ENCODE measurements around the gene KSR1. TPM values are rescaled to one million over a fixed set of nuclear protein-coding genes. Genes with fewer than 3 reads are reported as not detected.

The KSR1 gene
- total and polyA plus RNA-seq, 2 donors (not counting 1 experiment from before 2014, with no cell fraction given) = 5.3 to 10.1 TPM

GRCh38 chr17:27414694-27415093 is 41.6 kb upstream of the KSR1 start:
- no peak for DNase-seq (ENCODE audit: low read depth in 2 of 2)
- Histone ChIP-seq H3K4me3 (replicated peaks in 1 of 4; ENCODE audit: control extremely low read depth in 1 of 4, insufficient read depth in 1 of 4, low read depth in 3 of 4, low read length in 4 of 4) (no peak overlapping the region), H3K36me3 (ENCODE audit: control insufficient read depth, insufficient read depth, low read length) (no peaks in the 10 kb centered on the region), H4K20me1 (ENCODE audit: control insufficient read depth, extremely low read depth, insufficient read depth, low read length) (no peaks in the 10 kb centered on the region), H3K9ac (ENCODE audit: insufficient read depth, low read length) (no peak overlapping the region), H3K79me2 (ENCODE audit: control insufficient read depth, insufficient read depth, low read length) (no peaks in the 10 kb centered on the region), H3K4me2 (ENCODE audit: extremely low read depth, insufficient read depth, low read length) (no peak overlapping the region), H3K27me3 (ENCODE audit: control insufficient read depth, insufficient read depth, low read length) (peaks cover 2% of the 10 kb centered on the region), H2AFZ (ENCODE audit: low read length) (no peak overlapping the region), H3K9me3 (ENCODE audit: control insufficient read depth, insufficient read depth, low read depth, low read length) (no peaks in the 10 kb centered on the region), H3K27ac (ENCODE audit: insufficient read depth, low read length) (no peak overlapping the region), H3K4me1 (ENCODE audit: control insufficient read depth, extremely low read depth, insufficient read depth, low read length) (no peaks in the 10 kb centered on the region)
- no peak for TF ChIP-seq CTCF (conservative IDR thresholded peaks at IDR 0.05 in 1 of 2, IDR thresholded peaks at IDR 0.05 in 1 of 2; ENCODE audit: low read depth in 1 of 2, low read length in 2 of 2)
- no peak for TF ChIP-seq EZH2 (IDR thresholded peaks at IDR 0.05; ENCODE audit: low read length, missing control alignments)

- no peak overlapping the region for H3K4me3 ChIP-seq (replicated peaks in 1 of 4; ENCODE audit: control extremely low read depth in 1 of 4, insufficient read depth in 1 of 4, low read depth in 3 of 4, low read length in 4 of 4)
- no peaks in the 10 kb centered on the region for H3K36me3 ChIP-seq (ENCODE audit: control insufficient read depth, insufficient read depth, low read length)
- no peak for DNase-seq (ENCODE audit: low read depth in 2 of 2)
- H3K27ac ChIP-seq (ENCODE audit: insufficient read depth, low read length) = no peak overlapping the region
- H3K4me1 ChIP-seq (ENCODE audit: control insufficient read depth, extremely low read depth, insufficient read depth, low read length) = no peaks in the 10 kb centered on the region
- no peak overlapping the region for H3K4me2 ChIP-seq (ENCODE audit: extremely low read depth, insufficient read depth, low read length)
- H4K20me1 ChIP-seq (ENCODE audit: control insufficient read depth, extremely low read depth, insufficient read depth, low read length) = no peaks in the 10 kb centered on the region
- H3K27me3 ChIP-seq (ENCODE audit: control insufficient read depth, insufficient read depth, low read length) = peaks cover 2% of the 10 kb centered on the region
- TF ChIP-seq CTCF (conservative IDR thresholded peaks at IDR 0.05 in 1 of 2, IDR thresholded peaks at IDR 0.05 in 1 of 2; ENCODE audit: low read depth in 1 of 2, low read length in 2 of 2) = no peak
- TF ChIP-seq EZH2 (IDR thresholded peaks at IDR 0.05; ENCODE audit: low read length, missing control alignments) = no peak
- no peaks in the 10 kb centered on the region for H3K79me2 ChIP-seq (ENCODE audit: control insufficient read depth, insufficient read depth, low read length)
- no peaks in the 10 kb centered on the region for H3K9me3 ChIP-seq (ENCODE audit: control insufficient read depth, insufficient read depth, low read depth, low read length)
- no peak overlapping the region for H3K9ac ChIP-seq (ENCODE audit: insufficient read depth, low read length)
- H2AFZ ChIP-seq (ENCODE audit: low read length) = no peak overlapping the region
These were observed 41.0 kb upstream of the KSR1 start for GRCh38 chr17:27415120-27415795.

GRCh38 chr17:27417596-27418365 is 38.5 kb upstream of the KSR1 start:
- H3K27ac ChIP-seq (ENCODE audit: insufficient read depth, low read length) = no peak overlapping the region
- no peak overlapping the region for H3K4me3 ChIP-seq (replicated peaks in 1 of 4; ENCODE audit: control extremely low read depth in 1 of 4, insufficient read depth in 1 of 4, low read depth in 3 of 4, low read length in 4 of 4)
- TF ChIP-seq EZH2 (IDR thresholded peaks at IDR 0.05; ENCODE audit: low read length, missing control alignments) (no peak), CTCF (conservative IDR thresholded peaks at IDR 0.05 in 1 of 2, IDR thresholded peaks at IDR 0.05 in 1 of 2; ENCODE audit: low read depth in 1 of 2, low read length in 2 of 2) (no peak)

More at GRCh38 chr17:27417596-27418365, 38.5 kb upstream of the KSR1 start:
- H4K20me1 ChIP-seq (ENCODE audit: control insufficient read depth, extremely low read depth, insufficient read depth, low read length) = no peaks in the 10 kb centered on the region
- H3K4me1 ChIP-seq (ENCODE audit: control insufficient read depth, extremely low read depth, insufficient read depth, low read length) = no peaks in the 10 kb centered on the region
- H3K4me2 ChIP-seq (ENCODE audit: extremely low read depth, insufficient read depth, low read length) = no peak overlapping the region
- H3K9ac ChIP-seq (ENCODE audit: insufficient read depth, low read length) = no peak overlapping the region
- H3K79me2 ChIP-seq (ENCODE audit: control insufficient read depth, insufficient read depth, low read length) = no peaks in the 10 kb centered on the region
- no peak for DNase-seq (ENCODE audit: low read depth in 2 of 2)
- no peaks in the 10 kb centered on the region for H3K9me3 ChIP-seq (ENCODE audit: control insufficient read depth, insufficient read depth, low read depth, low read length)
- H2AFZ ChIP-seq (ENCODE audit: low read length) = no peak overlapping the region
- H3K27me3 ChIP-seq (ENCODE audit: control insufficient read depth, insufficient read depth, low read length) = peaks cover 2% of the 10 kb centered on the region
- H3K36me3 ChIP-seq (ENCODE audit: control insufficient read depth, insufficient read depth, low read length) = no peaks in the 10 kb centered on the region
